NCI-H2227 (cell line): ENCODE measurements around the gene TMEM45B.

Experiments
- DNase-seq: peaks from one replicate; lab custom pipeline; 2025; ENCODE audit not compliant: unreplicated experiment; lab: John Stamatoyannopoulos, UW

Gene TMEM45B

DNA sequence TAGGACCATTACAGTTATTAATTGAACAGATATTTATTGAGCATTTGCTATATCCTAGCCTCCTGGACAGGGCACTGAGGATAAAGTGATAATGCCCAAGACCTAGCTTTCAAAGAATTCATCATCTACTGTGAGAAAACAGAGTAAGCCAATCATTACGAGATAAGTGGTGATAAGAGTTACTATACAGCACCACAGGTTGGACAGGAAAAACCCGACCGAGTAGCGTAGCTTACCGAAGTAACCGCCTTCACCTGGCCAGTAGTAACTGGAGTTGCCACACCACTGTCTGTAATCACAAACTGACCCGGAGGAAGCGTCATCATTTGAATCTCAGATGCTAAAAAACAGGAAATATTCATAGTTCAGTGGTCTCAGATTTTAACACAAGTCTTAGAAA is 89.8 kb downstream of the TMEM45B start:
- no peak for DNase-seq
